IMR-90 (cell line): ENCODE measurements around the gene BPIFA3. TPM values are rescaled to one million over a fixed set of nuclear protein-coding genes. Genes with fewer than 3 reads are reported as not detected.

Experiments
- ATAC-seq: fragments of 200-7000 bp; cut with Tn5 transposase; 2 replicates; pipeline ENCODE4 v1.9.1; 2020; ENCODE audit warnings: low read depth, mild to moderate bottlenecking, moderate library complexity
- BruUV-seq: library from RNA; stranded (reverse); fragments of 400-500 nt; replicated peaks from 2 replicates; lab custom pipeline; 2021; lab: Mats Ljungman, UMichigan
- CTCF ChIA-PET: fragments of 300-600 bp; formaldehyde crosslinking; extraction: SDS; loops from one replicate; lab custom pipeline; 2021; ENCODE audit warnings: antibody characterized with exemption; lab: Yijun Ruan, JAX
- POLR2A ChIA-PET: fragments of 300-600 bp; sonication (Branson Sonifier 250); formaldehyde crosslinking; loops from one replicate; lab custom pipeline; 2022; ENCODE audit warnings: antibody characterized with exemption; ENCODE audit not compliant: unreplicated experiment; lab: Charles Lee
- DNase-seq: peaks from one replicate; pipeline ENCODE4 v3.0.0; 2013
- H2AFZ ChIP-seq: replicated peaks from 2 replicates; pipeline ENCODE3; 2013; ENCODE audit warnings: low read length, mild to moderate bottlenecking; ENCODE audit not compliant: poor library complexity
- H2AK5ac ChIP-seq: 2 replicates; pipeline ENCODE4 v1.6.1; 2013; ENCODE audit warnings: low read depth, low read length, inconsistent platforms
- H2AK9ac ChIP-seq: replicated peaks from 2 replicates; pipeline ENCODE3; 2013; ENCODE audit warnings: mild to moderate bottlenecking, low read depth, low read length, moderate library complexity; ENCODE audit not compliant: poor library complexity
- H2BK120ac ChIP-seq: 2 replicates; pipeline ENCODE4 v1.6.1; 2013; ENCODE audit warnings: low read depth, low read length, inconsistent platforms
- H2BK15ac ChIP-seq: 3 replicates; pipeline ENCODE4 v1.6.1; 2013; ENCODE audit warnings: low read depth, low read length, inconsistent platforms
- H2BK20ac ChIP-seq: 2 replicates; pipeline ENCODE4 v1.6.1; 2013; ENCODE audit warnings: low read depth, mild to moderate bottlenecking, inconsistent platforms, low read length, moderate library complexity
- H2BK5ac ChIP-seq: 2 replicates; pipeline ENCODE4 v1.6.1; 2013; ENCODE audit warnings: mild to moderate bottlenecking, low read depth, low read length, inconsistent platforms; ENCODE audit not compliant: poor library complexity, severe bottlenecking
- H3K14ac ChIP-seq: replicated peaks from 2 replicates; pipeline ENCODE4 v1.6.1; 2013; ENCODE audit warnings: low read depth, low read length, inconsistent platforms
- H3K18ac ChIP-seq: 2 replicates; pipeline ENCODE4 v1.6.1; 2013; ENCODE audit warnings: low read depth, low read length, control low read depth
- H3K23ac ChIP-seq: 2 replicates; pipeline ENCODE4 v1.6.1; 2013; ENCODE audit warnings: low read depth, low read length, inconsistent platforms
- H3K27ac ChIP-seq: 2 replicates; pipeline ENCODE4 v1.5.1; 2013; ENCODE audit warnings: mild to moderate bottlenecking, control low read depth, low read length; ENCODE audit not compliant: insufficient read depth
- H3K27me3 ChIP-seq: 2 replicates; pipeline ENCODE4 v1.6.1; 2013; ENCODE audit warnings: low read length; ENCODE audit not compliant: control insufficient read depth, insufficient read depth
- H3K36me3 ChIP-seq: 2 replicates; pipeline ENCODE4 v1.6.1; 2013; ENCODE audit warnings: low read length, mixed read lengths; ENCODE audit not compliant: control insufficient read depth, insufficient read depth
- H3K4ac ChIP-seq: 2 replicates; pipeline ENCODE4 v1.6.1; 2013; ENCODE audit warnings: low read depth, low read length, inconsistent platforms
- H3K4me1 ChIP-seq: 2 replicates; pipeline ENCODE4 v1.6.1; 2013; ENCODE audit warnings: low read length, mixed read lengths; ENCODE audit not compliant: control insufficient read depth, insufficient read depth
- H3K4me2 ChIP-seq: 2 replicates; pipeline ENCODE4 v1.6.1; 2013; ENCODE audit warnings: low read depth, mild to moderate bottlenecking, control low read depth, low read length, moderate library complexity
- H3K4me3 ChIP-seq: 2 replicates; pipeline ENCODE4 v1.5.1; 2013; ENCODE audit warnings: low read depth, mild to moderate bottlenecking, control low read depth, low read length, moderate library complexity; ENCODE audit not compliant: insufficient read depth
- H3K56ac ChIP-seq: 2 replicates; pipeline ENCODE4 v1.6.1; 2013; ENCODE audit warnings: low read length, inconsistent platforms; ENCODE audit not compliant: insufficient read depth; ENCODE audit errors: extremely low read depth
- H3K79me1 ChIP-seq, 2 experiments: 2 replicates each; pipeline ENCODE4 v1.6.1; 2013; ENCODE audit warnings: low read length in 2 of 2, inconsistent platforms in 1 of 2, low read depth in 1 of 2
- H3K9ac ChIP-seq: 2 replicates; pipeline ENCODE4 v1.6.1; 2013; ENCODE audit warnings: low read depth, low read length, control low read depth
- H3K9me1 ChIP-seq: 2 replicates; pipeline ENCODE4 v1.6.1; 2013; ENCODE audit warnings: low read length, inconsistent platforms; ENCODE audit not compliant: insufficient read depth
- H3K9me3 ChIP-seq: 2 replicates; pipeline ENCODE4 v1.6.1; 2013; ENCODE audit warnings: low read length; ENCODE audit not compliant: control insufficient read depth, insufficient read depth
- H4K20me1 ChIP-seq: 2 replicates; pipeline ENCODE4 v1.6.1; 2013; ENCODE audit warnings: low read length, inconsistent platforms; ENCODE audit not compliant: insufficient read depth
- H4K5ac ChIP-seq: 2 replicates; pipeline ENCODE4 v1.6.1; 2013; ENCODE audit warnings: mild to moderate bottlenecking, low read depth, low read length, control low read depth
- H4K8ac ChIP-seq, 2 experiments: 2 replicates each; pipeline ENCODE4 v1.6.1; 2013; ENCODE audit warnings: low read depth in 2 of 2, low read length in 2 of 2, control low read depth in 1 of 2, inconsistent platforms in 1 of 2
- H4K91ac ChIP-seq: 2 replicates; pipeline ENCODE4 v1.6.1; 2013; ENCODE audit warnings: low read depth, low read length, inconsistent platforms; ENCODE audit not compliant: insufficient read depth
- BHLHE40 ChIP-seq: fragments of 150-350 bp; IDR thresholded peaks from 2 replicates; pipeline ENCODE4 v1.6.1; 2016; ENCODE audit warnings: mild to moderate bottlenecking, low read depth, low read length
- CEBPB ChIP-seq: IDR thresholded peaks from 2 replicates; pipeline ENCODE4 v1.6.1; 2012; ENCODE audit warnings: low read depth, low read length, improper control_type of control experiment
- CHD1 ChIP-seq: IDR thresholded peaks from 2 replicates; pipeline ENCODE4 v1.6.1; 2012; ENCODE audit warnings: low read depth, low read length, improper control_type of control experiment
- FOS ChIP-seq: fragments of 150-350 bp; IDR thresholded peaks from 2 replicates; pipeline ENCODE4 v1.6.1; 2016; ENCODE audit warnings: low read depth, low read length
- MAFK ChIP-seq: IDR thresholded peaks from 2 replicates; pipeline ENCODE4 v1.6.1; 2012; ENCODE audit warnings: low read depth, low read length, improper control_type of control experiment
- MAZ ChIP-seq: IDR thresholded peaks from 2 replicates; pipeline ENCODE4 v1.6.1; 2012; ENCODE audit warnings: low read depth, mild to moderate bottlenecking, low read length, improper control_type of control experiment, moderate library complexity, borderline replicate concordance
- MXI1 ChIP-seq: IDR thresholded peaks from 2 replicates; pipeline ENCODE4 v1.6.1; 2012; ENCODE audit warnings: low read depth, mild to moderate bottlenecking, low read length, moderate library complexity, borderline replicate concordance
- NFE2L2 ChIP-seq: fragments of 150-350 bp; IDR thresholded peaks from 2 replicates; pipeline ENCODE4 v1.6.1; 2016; ENCODE audit warnings: low read depth, mild to moderate bottlenecking, low read length
- POLR2A ChIP-seq: IDR thresholded peaks from 2 replicates; pipeline ENCODE4 v1.6.1; 2012; ENCODE audit warnings: mild to moderate bottlenecking, low read depth, low read length
- RAD21 ChIP-seq: IDR thresholded peaks from 2 replicates; pipeline ENCODE4 v1.6.1; 2012; ENCODE audit warnings: low read length, improper control_type of control experiment
- RCOR1 ChIP-seq: IDR thresholded peaks from 2 replicates; pipeline ENCODE4 v1.6.1; 2012; ENCODE audit warnings: mild to moderate bottlenecking, low read length, improper control_type of control experiment; ENCODE audit not compliant: insufficient replicate concordance
- RFX5 ChIP-seq: IDR thresholded peaks from 2 replicates; pipeline ENCODE4 v1.8.0; 2012; ENCODE audit warnings: low read depth, mild to moderate bottlenecking, low read length, moderate library complexity
- SMC3 ChIP-seq: fragments of 150-350 bp; IDR thresholded peaks from 2 replicates; pipeline ENCODE4 v1.6.1; 2016; ENCODE audit warnings: low read depth, mild to moderate bottlenecking, antibody characterized with exemption, low read length, moderate library complexity
- USF2 ChIP-seq: fragments of 150-350 bp; IDR thresholded peaks from 2 replicates; pipeline ENCODE4 v1.6.1; 2017; ENCODE audit warnings: mild to moderate bottlenecking, antibody characterized with exemption, low read length, low read depth
- WGBS, 2 experiments: methylation state at CpG; one replicate each; pipeline versions ENCODE4 v1.1.5 to v1.1.7; 2013; ENCODE audit warnings: missing lambda C conversion rate in 2 of 2; ENCODE audit not compliant: insufficient read length in 1 of 2; ENCODE audit errors: extremely low coverage in 2 of 2; 5-methylcytosine and 5-hydroxymethylcytosine counted together
- dilution Hi-C: fragments of 300-500 bp; cut with HindIII; formaldehyde crosslinking; loops from one replicate; pipeline ENCODE4 v1.14.3; 2018; ENCODE audit warnings: low sequenced_read_pairs; ENCODE audit not compliant: unreplicated experiment
- in situ Hi-C: fragments of 300-500 bp; cut with MboI; formaldehyde crosslinking; loops from 3 replicates; pipeline ENCODE4 v1.14.3; 2019; ENCODE audit warnings: low sequenced_read_pairs, inconsistent platforms, mixed read lengths
- intact Hi-C: fragments of 100-400 bp; cut with micrococcal nuclease; formaldehyde crosslinking; loops from 2 replicates; pipeline ENCODE4 v1.10.0; 2022
- polyA plus RNA-seq, 3 experiments: library from polyadenylated mRNA; depleted of rRNA; stranded (reverse); fragments of >200 nt; gene quantifications; 2 replicates each; pipeline ENCODE4 v1.2.3, GENCODE V29; 2012; ENCODE audit warnings: low replicate concordance in 1 of 3
- total RNA-seq: library from RNA; depleted of rRNA; stranded (reverse); fragments of >200 nt; gene quantifications from 2 replicates; pipeline ENCODE4 v1.2.3, GENCODE V29; 2012
- TF ChIP-seq, protein P1 (sequence below): fragments of 150-350 bp; IDR thresholded peaks from 2 replicates; pipeline ENCODE4 v1.6.1; 2016; ENCODE audit warnings: low read depth, mild to moderate bottlenecking, low read length, moderate library complexity, borderline replicate concordance
- TF ChIP-seq, protein P2 (sequence below): conservative IDR thresholded peaks from 2 replicates; pipeline ENCODE4 v1.5.1; 2012; ENCODE audit warnings: mild to moderate bottlenecking, low read depth, low read length, improper control_type of control experiment

BPIFA3 gene
- total and polyA plus RNA-seq, 2 of the 4 experiments (the other 2 are of a cell fraction) = not detected

DNA sequence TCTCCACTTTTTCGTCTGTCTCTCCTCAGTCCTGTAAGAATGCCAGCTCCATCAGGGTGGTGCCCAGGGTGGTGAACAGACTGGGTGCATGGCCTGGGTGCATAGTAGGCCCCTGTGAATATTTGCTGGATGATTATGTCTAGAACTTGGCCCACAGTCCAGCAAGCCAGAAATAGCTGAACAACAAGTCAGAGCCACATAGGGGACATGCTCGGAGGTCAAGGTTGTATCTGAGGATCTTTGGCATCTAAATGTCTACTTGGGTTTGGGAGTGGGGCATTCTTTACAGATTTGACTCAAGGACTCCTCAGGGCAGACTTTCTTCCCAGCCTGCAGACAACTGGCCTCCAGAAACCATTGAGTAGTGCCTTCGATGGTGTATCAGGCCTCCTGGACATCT, 18.1 kb upstream of the BPIFA3 start:
- in situ Hi-C loops = no loop called here
- H2AK9ac ChIP-seq = no peak overlapping the region
- no peaks in the 10 kb centered on the region for H3K9me1 ChIP-seq
- H4K5ac ChIP-seq = no peak overlapping the region
- H4K8ac ChIP-seq = no peak overlapping the region
- no peak overlapping the region for H3K9ac ChIP-seq
- no peak overlapping the region for H3K14ac ChIP-seq
- dilution Hi-C loops = no loop called here
- POLR2A ChIA-PET = no interaction called here
- DNase-seq (no peak), ATAC-seq (no peak)
- CTCF ChIA-PET = no interaction called here
- no peak overlapping the region for H2BK5ac ChIP-seq
- no peaks in the 10 kb centered on the region for H3K4me1 ChIP-seq
- H3K27ac ChIP-seq = no peak overlapping the region
- WGBS, 2 experiments = no CpG with 5 or more reads among the region's 3 CpGs
- no peaks in the 10 kb centered on the region for H3K79me1 ChIP-seq
- no peak overlapping the region for H3K56ac ChIP-seq
- intact Hi-C loops = no loop called here
- peaks cover 1% of the 10 kb centered on the region; the same call in 1 of the 2 replicates for H3K27me3 ChIP-seq
- H3K4me3 ChIP-seq = no peak overlapping the region
- TF ChIP-seq SMC3 (no peak), MXI1 (no peak), RAD21 (no peak), RFX5 (no peak), MAFK (no peak), BHLHE40 (no peak), RCOR1 (no peak), CEBPB (no peak), USF2 (no peak), CHD1 (no peak), FOS (no peak), MAZ (no peak), NFE2L2 (no peak), POLR2A (no peak)
- TF ChIP-seq, protein P1, sequence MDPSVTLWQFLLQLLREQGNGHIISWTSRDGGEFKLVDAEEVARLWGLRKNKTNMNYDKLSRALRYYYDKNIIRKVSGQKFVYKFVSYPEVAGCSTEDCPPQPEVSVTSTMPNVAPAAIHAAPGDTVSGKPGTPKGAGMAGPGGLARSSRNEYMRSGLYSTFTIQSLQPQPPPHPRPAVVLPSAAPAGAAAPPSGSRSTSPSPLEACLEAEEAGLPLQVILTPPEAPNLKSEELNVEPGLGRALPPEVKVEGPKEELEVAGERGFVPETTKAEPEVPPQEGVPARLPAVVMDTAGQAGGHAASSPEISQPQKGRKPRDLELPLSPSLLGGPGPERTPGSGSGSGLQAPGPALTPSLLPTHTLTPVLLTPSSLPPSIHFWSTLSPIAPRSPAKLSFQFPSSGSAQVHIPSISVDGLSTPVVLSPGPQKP = no peak
- TF ChIP-seq, protein P2, sequence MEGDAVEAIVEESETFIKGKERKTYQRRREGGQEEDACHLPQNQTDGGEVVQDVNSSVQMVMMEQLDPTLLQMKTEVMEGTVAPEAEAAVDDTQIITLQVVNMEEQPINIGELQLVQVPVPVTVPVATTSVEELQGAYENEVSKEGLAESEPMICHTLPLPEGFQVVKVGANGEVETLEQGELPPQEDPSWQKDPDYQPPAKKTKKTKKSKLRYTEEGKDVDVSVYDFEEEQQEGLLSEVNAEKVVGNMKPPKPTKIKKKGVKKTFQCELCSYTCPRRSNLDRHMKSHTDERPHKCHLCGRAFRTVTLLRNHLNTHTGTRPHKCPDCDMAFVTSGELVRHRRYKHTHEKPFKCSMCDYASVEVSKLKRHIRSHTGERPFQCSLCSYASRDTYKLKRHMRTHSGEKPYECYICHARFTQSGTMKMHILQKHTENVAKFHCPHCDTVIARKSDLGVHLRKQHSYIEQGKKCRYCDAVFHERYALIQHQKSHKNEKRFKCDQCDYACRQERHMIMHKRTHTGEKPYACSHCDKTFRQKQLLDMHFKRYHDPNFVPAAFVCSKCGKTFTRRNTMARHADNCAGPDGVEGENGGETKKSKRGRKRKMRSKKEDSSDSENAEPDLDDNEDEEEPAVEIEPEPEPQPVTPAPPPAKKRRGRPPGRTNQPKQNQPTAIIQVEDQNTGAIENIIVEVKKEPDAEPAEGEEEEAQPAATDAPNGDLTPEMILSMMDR = no peak
- BruUV-seq = no TSS peak
- H2AFZ ChIP-seq = no peak overlapping the region
- no peak overlapping the region for H3K4ac ChIP-seq
- H3K9me3 ChIP-seq = no peaks in the 10 kb centered on the region
- H4K20me1 ChIP-seq = no peaks in the 10 kb centered on the region
- H4K91ac ChIP-seq = no peak overlapping the region
- no peak overlapping the region for H2BK20ac ChIP-seq
- H3K23ac ChIP-seq = no peak overlapping the region
- no peak overlapping the region for H3K18ac ChIP-seq
- no peak overlapping the region for H3K4me2 ChIP-seq
- H2BK15ac ChIP-seq = no peak overlapping the region
- H3K36me3 ChIP-seq = no peaks in the 10 kb centered on the region
- H2BK120ac ChIP-seq = no peak overlapping the region
- no peak overlapping the region for H2AK5ac ChIP-seq
